ENCODE measurements around the gene C2orf92.

C2orf92 gene

DNA sequence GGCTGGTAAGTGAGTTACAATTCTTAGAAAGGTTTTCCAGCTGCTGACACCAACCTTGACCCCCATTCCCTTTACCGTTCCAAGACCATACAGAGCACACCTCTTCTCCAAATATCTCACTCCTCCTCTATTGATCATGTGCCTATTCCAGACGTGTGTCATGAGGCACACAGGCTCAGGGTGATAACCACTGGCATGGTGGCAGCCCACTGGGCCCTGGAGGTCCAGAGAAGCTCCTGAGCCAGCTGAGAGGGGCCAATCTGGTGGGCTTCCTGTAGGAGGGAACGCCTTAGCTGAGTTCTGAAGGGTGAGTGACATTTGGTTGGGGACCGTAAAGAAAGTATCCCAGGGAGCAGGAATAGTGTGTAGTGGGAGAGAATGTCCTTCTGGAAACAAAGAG is 72.2 kb downstream of the C2orf92 start:
- Histone ChIP-seq H3K27ac (ENCODE audit: low read depth, low read length, poor library complexity, severe bottlenecking) (no peak overlapping the region), H3K4me3 (ENCODE audit: low read depth, low read length, poor library complexity, severe bottlenecking) (no peak overlapping the region), H3K36me3 (ENCODE audit: insufficient read depth, low read length) (no peaks in the 10 kb centered on the region), H4K20me1 (ENCODE audit: insufficient read depth, low read length) (no peaks in the 10 kb centered on the region), H3K9me3 (ENCODE audit: low read length) (no peaks in the 10 kb centered on the region), H3K4me2 (ENCODE audit: low read length) (no peak overlapping the region), H3K27me3 (ENCODE audit: insufficient read depth, low read length) (no peaks in the 10 kb centered on the region), H3K79me2 (ENCODE audit: insufficient read depth, low read length) (no peaks in the 10 kb centered on the region), H2AFZ (ENCODE audit: low read length) (no peak overlapping the region), H3K9ac (ENCODE audit: low read length) (no peak overlapping the region), H3F3A (ENCODE audit: insufficient read depth, low read length) (no peaks in the 10 kb centered on the region), H3K9me2 (ENCODE audit: low read depth, low read length) (no peaks in the 10 kb centered on the region), H3K4me1 (ENCODE audit: insufficient read depth, low read length, severe bottlenecking) (no peaks in the 10 kb centered on the region)
- TF ChIP-seq EZH2 (IDR thresholded peaks at IDR 0.05; ENCODE audit: borderline replicate concordance, low read length): no peak
- TF ChIP-seq, protein P1, sequence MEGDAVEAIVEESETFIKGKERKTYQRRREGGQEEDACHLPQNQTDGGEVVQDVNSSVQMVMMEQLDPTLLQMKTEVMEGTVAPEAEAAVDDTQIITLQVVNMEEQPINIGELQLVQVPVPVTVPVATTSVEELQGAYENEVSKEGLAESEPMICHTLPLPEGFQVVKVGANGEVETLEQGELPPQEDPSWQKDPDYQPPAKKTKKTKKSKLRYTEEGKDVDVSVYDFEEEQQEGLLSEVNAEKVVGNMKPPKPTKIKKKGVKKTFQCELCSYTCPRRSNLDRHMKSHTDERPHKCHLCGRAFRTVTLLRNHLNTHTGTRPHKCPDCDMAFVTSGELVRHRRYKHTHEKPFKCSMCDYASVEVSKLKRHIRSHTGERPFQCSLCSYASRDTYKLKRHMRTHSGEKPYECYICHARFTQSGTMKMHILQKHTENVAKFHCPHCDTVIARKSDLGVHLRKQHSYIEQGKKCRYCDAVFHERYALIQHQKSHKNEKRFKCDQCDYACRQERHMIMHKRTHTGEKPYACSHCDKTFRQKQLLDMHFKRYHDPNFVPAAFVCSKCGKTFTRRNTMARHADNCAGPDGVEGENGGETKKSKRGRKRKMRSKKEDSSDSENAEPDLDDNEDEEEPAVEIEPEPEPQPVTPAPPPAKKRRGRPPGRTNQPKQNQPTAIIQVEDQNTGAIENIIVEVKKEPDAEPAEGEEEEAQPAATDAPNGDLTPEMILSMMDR (IDR thresholded peaks at IDR 0.05; ENCODE audit: low read length): no peak

DNA sequence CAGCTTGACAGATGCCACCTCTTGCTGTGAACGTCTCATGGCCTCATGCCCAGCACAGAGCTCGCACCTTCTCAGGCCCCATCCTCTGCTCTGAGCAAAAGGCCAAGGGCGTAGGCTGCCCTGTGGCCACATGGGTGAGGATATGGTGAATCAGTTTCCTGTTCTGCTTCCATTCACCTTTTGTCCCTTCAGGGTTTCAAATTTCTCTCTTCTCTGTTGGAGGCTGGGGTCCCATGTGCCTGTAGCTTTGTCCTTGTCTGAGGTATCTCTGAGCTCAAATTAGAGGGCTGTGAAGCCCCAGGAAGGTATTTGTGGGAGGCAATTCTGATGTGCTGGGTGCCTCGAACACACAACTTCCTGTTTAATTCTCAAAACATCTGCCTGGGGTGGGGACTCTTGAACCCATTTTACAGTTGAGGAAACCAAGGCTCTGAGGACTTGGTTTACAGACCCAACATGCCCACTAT is 72.9 kb downstream of the C2orf92 start:
- no peak for TF ChIP-seq EZH2 (IDR thresholded peaks at IDR 0.05; ENCODE audit: borderline replicate concordance, low read length)
- TF ChIP-seq, protein P1 (IDR thresholded peaks at IDR 0.05; ENCODE audit: low read length): no peak
- no peaks in the 10 kb centered on the region for H4K20me1 ChIP-seq (ENCODE audit: insufficient read depth, low read length)
- no peak overlapping the region for H3K4me2 ChIP-seq (ENCODE audit: low read length)
- H3K9ac ChIP-seq (ENCODE audit: low read length): no peak overlapping the region
- no peak overlapping the region for H3K4me3 ChIP-seq (ENCODE audit: low read depth, low read length, poor library complexity, severe bottlenecking)
- no peaks in the 10 kb centered on the region for H3K36me3 ChIP-seq (ENCODE audit: insufficient read depth, low read length)
- no peak overlapping the region for H3K27ac ChIP-seq (ENCODE audit: low read depth, low read length, poor library complexity, severe bottlenecking)
- no peaks in the 10 kb centered on the region for H3F3A ChIP-seq (ENCODE audit: insufficient read depth, low read length)
- no peak overlapping the region for H2AFZ ChIP-seq (ENCODE audit: low read length)
- H3K27me3 ChIP-seq (ENCODE audit: insufficient read depth, low read length): no peaks in the 10 kb centered on the region
- H3K4me1 ChIP-seq (ENCODE audit: insufficient read depth, low read length, severe bottlenecking): no peaks in the 10 kb centered on the region
- H3K79me2 ChIP-seq (ENCODE audit: insufficient read depth, low read length): no peaks in the 10 kb centered on the region
- no peaks in the 10 kb centered on the region for H3K9me3 ChIP-seq (ENCODE audit: low read length)
- no peaks in the 10 kb centered on the region for H3K9me2 ChIP-seq (ENCODE audit: low read depth, low read length)

DNA sequence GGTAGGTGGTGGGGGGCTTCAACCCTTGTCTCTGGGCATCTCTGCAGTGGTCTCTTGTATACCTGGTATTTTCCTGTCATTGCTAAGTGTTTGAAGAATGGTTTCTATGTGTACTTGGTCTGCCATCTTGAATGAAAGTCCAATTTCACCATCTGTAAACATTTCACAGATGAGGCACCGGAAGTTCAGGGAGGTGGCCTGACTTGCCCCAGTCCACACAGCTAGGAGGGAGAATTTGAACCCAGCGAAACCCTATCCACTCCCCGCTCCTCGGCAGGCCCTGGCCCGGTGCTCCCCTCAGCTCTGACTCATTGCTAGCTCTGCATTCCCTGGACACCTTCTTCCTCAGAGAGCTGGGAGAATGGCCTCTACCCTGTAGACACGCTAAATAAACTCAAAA is 74.4 kb downstream of the C2orf92 start:
- H3K9me3 ChIP-seq (ENCODE audit: low read length): no peaks in the 10 kb centered on the region
- H2AFZ ChIP-seq (ENCODE audit: low read length): no peak overlapping the region
- no peaks in the 10 kb centered on the region for H3K9me2 ChIP-seq (ENCODE audit: low read depth, low read length)
- no peaks in the 10 kb centered on the region for H3K36me3 ChIP-seq (ENCODE audit: insufficient read depth, low read length)
- H3K4me3 ChIP-seq (ENCODE audit: low read depth, low read length, poor library complexity, severe bottlenecking): no peak overlapping the region
- TF ChIP-seq EZH2 (IDR thresholded peaks at IDR 0.05; ENCODE audit: borderline replicate concordance, low read length): no peak
- no peaks in the 10 kb centered on the region for H3K27me3 ChIP-seq (ENCODE audit: insufficient read depth, low read length)
- H3K4me1 ChIP-seq (ENCODE audit: insufficient read depth, low read length, severe bottlenecking): peaks cover 10% of the 10 kb centered on the region
- no peaks in the 10 kb centered on the region for H4K20me1 ChIP-seq (ENCODE audit: insufficient read depth, low read length)
- no peak overlapping the region for H3K27ac ChIP-seq (ENCODE audit: low read depth, low read length, poor library complexity, severe bottlenecking)
- no peaks in the 10 kb centered on the region for H3K79me2 ChIP-seq (ENCODE audit: insufficient read depth, low read length)
- no peak overlapping the region for H3K4me2 ChIP-seq (ENCODE audit: low read length)
- no peak overlapping the region for H3K9ac ChIP-seq (ENCODE audit: low read length)
- no peaks in the 10 kb centered on the region for H3F3A ChIP-seq (ENCODE audit: insufficient read depth, low read length)

DNA sequence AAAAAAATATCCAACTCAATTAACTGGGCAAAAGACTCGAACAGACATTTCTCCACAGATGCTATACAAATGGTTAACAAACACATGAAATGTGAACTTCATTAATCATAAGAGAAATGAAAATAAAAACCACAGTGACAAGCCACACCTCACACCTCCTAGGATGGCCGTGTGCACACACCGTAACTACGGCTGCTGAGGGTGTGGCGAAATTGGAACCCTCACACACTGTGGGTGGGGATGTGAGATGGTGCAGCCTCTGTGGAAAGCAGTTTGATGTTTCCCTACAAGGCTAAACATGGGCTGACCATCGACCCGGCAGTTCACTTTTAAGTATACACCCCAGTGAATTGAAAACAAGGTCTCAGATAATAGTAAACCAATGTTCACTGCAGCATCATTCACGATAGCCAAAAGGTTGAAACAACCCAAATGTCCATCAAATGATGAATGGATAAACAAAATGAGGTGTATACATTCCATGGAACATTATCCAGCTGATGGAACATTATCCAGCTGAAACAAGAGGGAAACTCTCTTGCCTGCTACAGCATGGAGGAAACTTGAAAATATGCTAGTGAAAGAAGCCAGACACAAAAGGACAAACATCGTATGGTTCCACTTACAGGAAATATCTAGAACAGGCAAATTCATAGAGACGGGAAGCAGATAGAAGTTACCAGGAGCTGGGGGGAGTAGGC is 76.1 kb downstream of the C2orf92 start:
- no peak overlapping the region for H2AFZ ChIP-seq (ENCODE audit: low read length)
- TF ChIP-seq, protein P1 (IDR thresholded peaks at IDR 0.05; ENCODE audit: low read length): no peak
- TF ChIP-seq EZH2 (IDR thresholded peaks at IDR 0.05; ENCODE audit: borderline replicate concordance, low read length): no peak
- no peak overlapping the region for H3K27ac ChIP-seq (ENCODE audit: low read depth, low read length, poor library complexity, severe bottlenecking)

More for the DNA sequence above, 76.1 kb downstream of the C2orf92 start:
- Histone ChIP-seq H3F3A (ENCODE audit: insufficient read depth, low read length) (no peaks in the 10 kb centered on the region), H3K9me2 (ENCODE audit: low read depth, low read length) (no peaks in the 10 kb centered on the region), H4K20me1 (ENCODE audit: insufficient read depth, low read length) (no peaks in the 10 kb centered on the region), H3K27me3 (ENCODE audit: insufficient read depth, low read length) (no peaks in the 10 kb centered on the region), H3K4me1 (ENCODE audit: insufficient read depth, low read length, severe bottlenecking) (peaks cover 10% of the 10 kb centered on the region), H3K9me3 (ENCODE audit: low read length) (no peaks in the 10 kb centered on the region), H3K4me2 (ENCODE audit: low read length) (no peak overlapping the region), H3K9ac (ENCODE audit: low read length) (no peak overlapping the region), H3K36me3 (ENCODE audit: insufficient read depth, low read length) (no peaks in the 10 kb centered on the region; the same call in 1 of the 2 replicates), H3K79me2 (ENCODE audit: insufficient read depth, low read length) (no peaks in the 10 kb centered on the region), H3K4me3 (ENCODE audit: low read depth, low read length, poor library complexity, severe bottlenecking) (no peak overlapping the region)
